ENCODE measurements around the gene ZNF316. TPM values are rescaled to one million over a fixed set of nuclear protein-coding genes. Genes with fewer than 3 reads are reported as not detected.

Gene ZNF316
- total and polyA plus RNA-seq, 2 experiments from 2014 or later, result 1.1 to 14.3 TPM

GRCh38 chr7:6700793-6701192 lies 63.7 kb downstream of the ZNF316 start:
- no peak overlapping the region for H3K4me3 ChIP-seq
- WGBS, 2 experiments (ENCODE audit: low coverage in 1 of 2, low lambda C conversion rate in 2 of 2, missing lambda C conversion rate in 2 of 2), result 95 to 99% methylated on average over 5 of the region's 5 CpGs
- H3K36me3 ChIP-seq (ENCODE audit: low read depth), result peaks cover 73% of the 10 kb centered on the region
- no peak for TF ChIP-seq EZH2 (IDR thresholded peaks at IDR 0.05; ENCODE audit: insufficient read depth, poor library complexity, severe bottlenecking)
- TF ChIP-seq EZH2phosphoT487 (IDR thresholded peaks at IDR 0.05; ENCODE audit: insufficient read depth, low read depth), result no peak
- 0 out of 2 replicates have a peak, but pooled peaks cover 3% of the 10 kb centered on the region for H4K20me1 ChIP-seq (ENCODE audit: insufficient read depth)
- H3K27ac ChIP-seq, result no peak overlapping the region
- in situ Hi-C loops (cut with MboI), result no loop called here
- 0 out of 2 replicates have a peak, but pooled peaks cover 11% of the 10 kb centered on the region for H3K4me1 ChIP-seq (ENCODE audit: insufficient read depth)
- no peak overlapping the region for H2AFZ ChIP-seq
- no peak overlapping the region for H3K9ac ChIP-seq
- no peaks in the 10 kb centered on the region for H3K9me2 ChIP-seq (ENCODE audit: insufficient read depth)
- no peak for DNase-seq
- H3K9me3 ChIP-seq (ENCODE audit: low read depth), result peaks cover 18% of the 10 kb centered on the region
- H3K27me3 ChIP-seq (replicated peaks; ENCODE audit: insufficient read depth), result no peaks in the 10 kb centered on the region
- 0 out of 2 replicates have a peak, but pooled peaks cover 5% of the 10 kb centered on the region for H3F3A ChIP-seq (ENCODE audit: insufficient read depth)
- H3K79me2 ChIP-seq (ENCODE audit: insufficient read depth), result peaks cover 96% of the 10 kb centered on the region
- no peak overlapping the region for H3K4me2 ChIP-seq (ENCODE audit: unreplicated experiment)

GRCh38 chr7:6701860-6702259 lies 64.7 kb downstream of the ZNF316 start:
- 0 out of 2 replicates have a peak, but pooled peaks cover 11% of the 10 kb centered on the region for H3K4me1 ChIP-seq (ENCODE audit: insufficient read depth)
- H4K20me1 ChIP-seq (ENCODE audit: insufficient read depth), result 0 out of 2 replicates have a peak, but pooled peaks cover 3% of the 10 kb centered on the region
- TF ChIP-seq EZH2phosphoT487 (IDR thresholded peaks at IDR 0.05; ENCODE audit: insufficient read depth, low read depth) (no peak), EZH2 (IDR thresholded peaks at IDR 0.05; ENCODE audit: insufficient read depth, poor library complexity, severe bottlenecking) (no peak)
- no peak overlapping the region for H3K9ac ChIP-seq
- no peak overlapping the region for H3K4me3 ChIP-seq
- H3K9me3 ChIP-seq (ENCODE audit: low read depth), result peaks cover 13% of the 10 kb centered on the region
- H3K27ac ChIP-seq, result no peak overlapping the region
- no peaks in the 10 kb centered on the region for H3K27me3 ChIP-seq (replicated peaks; ENCODE audit: insufficient read depth)
- in situ Hi-C loops (cut with MboI), result no loop called here
- H3K79me2 ChIP-seq (ENCODE audit: insufficient read depth), result peaks cover 95% of the 10 kb centered on the region
- 0 out of 2 replicates have a peak, but pooled peaks cover 5% of the 10 kb centered on the region for H3F3A ChIP-seq (ENCODE audit: insufficient read depth)
- H3K9me2 ChIP-seq (ENCODE audit: insufficient read depth), result no peaks in the 10 kb centered on the region
- WGBS, 2 experiments (ENCODE audit: low coverage in 1 of 2, low lambda C conversion rate in 2 of 2, missing lambda C conversion rate in 2 of 2), result 100% methylated on average over 1 of the region's 1 CpG
- no peak overlapping the region for H2AFZ ChIP-seq
- no peak for DNase-seq
- peaks cover 62% of the 10 kb centered on the region for H3K36me3 ChIP-seq (ENCODE audit: low read depth)
- H3K4me2 ChIP-seq (ENCODE audit: unreplicated experiment), result no peak overlapping the region

Other genes starting within 250 kb of the ZNF316 start
- gene DAGLB, start 189.4 kb upstream of the ZNF316 start, total RNA-seq (2014; rRNA removed; shearing (Covaris generic)), result 31.7 and 37.6 TPM in 2 replicates
- 24.8 and 26.7 TPM in 2 replicates for gene DAGLB, start 189.4 kb upstream of the ZNF316 start, polyA plus RNA-seq (2016; fragmentation: Nextera tagmentation; extraction: Ambion mirVana)
- gene KDELR2, start 153.2 kb upstream of the ZNF316 start, total RNA-seq (2014; rRNA removed; shearing (Covaris generic)), result 275 and 319 TPM in 2 replicates
- gene KDELR2, start 153.2 kb upstream of the ZNF316 start, polyA plus RNA-seq (2016; fragmentation: Nextera tagmentation; extraction: Ambion mirVana), result 686 and 702 TPM in 2 replicates
- gene GRID2IP, start 85.9 kb upstream of the ZNF316 start, total RNA-seq (2014; rRNA removed; shearing (Covaris generic)), result not detected in 2 replicates
- not detected in 2 replicates for gene GRID2IP, start 85.9 kb upstream of the ZNF316 start, polyA plus RNA-seq (2016; fragmentation: Nextera tagmentation; extraction: Ambion mirVana)
- gene ZDHHC4, start 59.9 kb upstream of the ZNF316 start, total RNA-seq (2014; rRNA removed; shearing (Covaris generic)), result 52.5 and 55.4 TPM in 2 replicates
- gene ZDHHC4, start 59.9 kb upstream of the ZNF316 start, polyA plus RNA-seq (2016; fragmentation: Nextera tagmentation; extraction: Ambion mirVana), result 68.8 and 72.6 TPM in 2 replicates
- 14.4 and 17.9 TPM in 2 replicates for gene INTS15, start 47.3 kb upstream of the ZNF316 start, total RNA-seq (2014; rRNA removed; shearing (Covaris generic))
- gene INTS15, start 47.3 kb upstream of the ZNF316 start, polyA plus RNA-seq (2016; fragmentation: Nextera tagmentation; extraction: Ambion mirVana), result 11.1 and 11.3 TPM in 2 replicates
- 0.22 and 0.51 TPM in 2 replicates for gene ZNF853, start 21.7 kb upstream of the ZNF316 start, total RNA-seq (2014; rRNA removed; shearing (Covaris generic))
- not detected in 2 replicates for gene ZNF853, start 21.7 kb upstream of the ZNF316 start, polyA plus RNA-seq (2016; fragmentation: Nextera tagmentation; extraction: Ambion mirVana)
- 19.9 and 21.9 TPM in 2 replicates for gene ZNF12, start 69.6 kb downstream of the ZNF316 start, total RNA-seq (2014; rRNA removed; shearing (Covaris generic))
- 12.9 and 13.0 TPM in 2 replicates for gene ZNF12, start 69.6 kb downstream of the ZNF316 start, polyA plus RNA-seq (2016; fragmentation: Nextera tagmentation; extraction: Ambion mirVana)
- gene RSPH10B2, start 116.8 kb downstream of the ZNF316 start, total RNA-seq (2014; rRNA removed; shearing (Covaris generic)), result 0.76 TPM in 1 of 2 replicates, not detected in the other
- gene RSPH10B2, start 116.8 kb downstream of the ZNF316 start, polyA plus RNA-seq (2016; fragmentation: Nextera tagmentation; extraction: Ambion mirVana), result not detected in 2 replicates
- gene CCZ1B, start 189.0 kb downstream of the ZNF316 start, total RNA-seq (2014; rRNA removed; shearing (Covaris generic)), result 35.9 and 36.7 TPM in 2 replicates
- gene CCZ1B, start 189.0 kb downstream of the ZNF316 start, polyA plus RNA-seq (2016; fragmentation: Nextera tagmentation; extraction: Ambion mirVana), result 55.1 and 55.3 TPM in 2 replicates